ENCODE data around the gene RBL2. TPM values are rescaled to one million over a fixed set of nuclear protein-coding genes. Genes with fewer than 3 reads are reported as not detected.
A peak's percentile ranks its signal among the peaks of the same experiment; 100 is the strongest.

RBL2 gene
- total and polyA plus RNA-seq, 2 of the 13 experiments (the other 11 are each of a cell fraction or from before 2014, with no cell fraction given): 41.2 to 60.9 TPM

- peak; percentile 84 for TF ChIP-seq ZSCAN30 (CRISPR knock-in tag; IDR thresholded peaks at IDR 0.05)
- peak; percentile 84 for TF ChIP-seq RXRA (CRISPR knock-in tag; IDR thresholded peaks at IDR 0.05)
- TF ChIP-seq ZNF274 (CRISPR knock-in tag; IDR thresholded peaks at IDR 0.05): no peak; the same call in 1 of the 2 replicates
- TF ChIP-seq IRF9 (CRISPR knock-in tag; IDR thresholded peaks at IDR 0.05; ENCODE audit: borderline replicate concordance): peak; percentile 90; the same call in 1 of the 2 replicates
- TF ChIP-seq ZNF563 (CRISPR knock-in tag; IDR thresholded peaks at IDR 0.05): peak; percentile 68; the same call in 1 of the 2 replicates
- TF ChIP-seq CTCF (CRISPR knock-in tag; IDR thresholded peaks at IDR 0.05): peak; percentile 69
- no peak; the same call in 1 of the 2 replicates for TF ChIP-seq ZNF589 (CRISPR knock-in tag; conservative IDR thresholded peaks at IDR 0.05)
- TF ChIP-seq ZSCAN9 (CRISPR knock-in tag; IDR thresholded peaks at IDR 0.05; ENCODE audit: borderline replicate concordance): no peak
- no peak for TF ChIP-seq RBM22 (optimal IDR thresholded peaks at IDR 0.05; ENCODE audit: low read length)
- TF ChIP-seq ZNF800 (CRISPR knock-in tag; IDR thresholded peaks at IDR 0.05): no peak
- TF ChIP-seq IKZF4 (CRISPR knock-in tag; IDR thresholded peaks at IDR 0.05; ENCODE audit: borderline replicate concordance, low read depth, not compliant biosample characterization): no peak
- TF ChIP-seq SALL2 (CRISPR knock-in tag; IDR thresholded peaks at IDR 0.05): peak; percentile 77; the same call in 1 of the 2 replicates
- TF ChIP-seq REL (CRISPR knock-in tag; conservative IDR thresholded peaks at IDR 0.05): no peak
- peak; percentile 46 for TF ChIP-seq ZNF142 (CRISPR knock-in tag; IDR thresholded peaks at IDR 0.05)
- TF ChIP-seq FOXP1 (IDR thresholded peaks at IDR 0.05): no peak
- peak; percentile 69 for TF ChIP-seq FOXP1 (CRISPR knock-in tag; IDR thresholded peaks at IDR 0.05)
- TF ChIP-seq NFATC3 (CRISPR knock-in tag; IDR thresholded peaks at IDR 0.05): no peak
- no peak for TF ChIP-seq ZFYVE20 (CRISPR knock-in tag; IDR thresholded peaks at IDR 0.05; ENCODE audit: borderline replicate concordance, low read depth)
- TF ChIP-seq KMT2A (CRISPR knock-in tag; IDR thresholded peaks at IDR 0.05): no peak
Observed at GRCh38 chr16:53511403-53512280, 77.4 kb downstream of the RBL2 start (continued).

Measured in HepG2 (cell line).